K562 (cell line): ENCODE measurements around the gene BRCC3. TPM values are rescaled to one million over a fixed set of nuclear protein-coding genes. Genes with fewer than 3 reads are reported as not detected.

Experiments
- ATAC-seq: fragments of 200-7000 bp; cut with Tn5 transposase; 3 replicates; pipeline ENCODE4 v1.9.1; 2020; ENCODE audit warnings: moderate library complexity
- BruUV-seq: library from RNA; stranded (reverse); fragments of 400-500 nt; replicated peaks from 2 replicates; lab custom pipeline; 2021; lab: Mats Ljungman, UMichigan
- CTCF ChIA-PET: fragments of 300-600 bp; formaldehyde crosslinking; extraction: SDS; loops from one replicate; lab custom pipeline; 2021; ENCODE audit warnings: low intra/inter-chr PET ratio; lab: Yijun Ruan, JAX
- POLR2A ChIA-PET: fragments of 300-600, 350-650 bp; sonication (Branson Sonifier 250); formaldehyde crosslinking; extraction: SDS; loops from one replicate; lab custom pipeline; 2021; ENCODE audit warnings: antibody characterized with exemption, inconsistent platforms; lab: Yijun Ruan, JAX
- DNase-seq, 4 experiments: peaks; one replicate each; pipeline versions ENCODE4 v3.0.0 to v3.0.0-alpha.2; 2011 to 2018; ENCODE audit warnings: low spot score in 3 of 4, mixed read lengths in 3 of 4; ENCODE audit errors: extremely low read depth in 1 of 4
- FAIRE-seq: peaks from 2 replicates; lab custom pipeline; 2011; peaks lifted over from hg19 to GRCh38; lab: Jason Lieb, UNC
- H2AFZ ChIP-seq: 2 replicates; pipeline ENCODE4 v1.6.0; 2011; ENCODE audit warnings: low read depth, low read length, control low read depth, inconsistent platforms
- H3K27ac ChIP-seq: fragments of 200-600 bp; 3 replicates; pipeline ENCODE4 v1.8.0; 2011; ENCODE audit warnings: low read depth, mild to moderate bottlenecking, control low read depth, inconsistent platforms, low read length, moderate library complexity, mixed read lengths; ENCODE audit errors: extremely low read depth
- H3K27me3 ChIP-seq, 2 experiments: fragments of 300-600 bp in 1 of 2; 2 replicates in 1 of 2; 3 replicates in 1 of 2; pipeline versions ENCODE4 v1.6.0 to v1.8.0; 2011; ENCODE audit warnings: inconsistent platforms in 2 of 2, low read length in 2 of 2, mild to moderate bottlenecking in 1 of 2, mixed read lengths in 1 of 2, moderate library complexity in 1 of 2; ENCODE audit not compliant: control insufficient read depth in 2 of 2, insufficient read depth in 2 of 2
- H3K36me3 ChIP-seq: fragments of 300-600 bp; 3 replicates; pipeline ENCODE4 v1.8.0; 2011; ENCODE audit warnings: mild to moderate bottlenecking, low read length, inconsistent platforms; ENCODE audit not compliant: control insufficient read depth, insufficient read depth
- H3K4me1 ChIP-seq, 2 experiments: fragments of 200-600 bp in 1 of 2; replicated peaks in 1 of 2; 2 replicates in 1 of 2; 3 replicates in 1 of 2; pipeline versions ENCODE4 v1.5.1 to v1.8.0; 2011; ENCODE audit warnings: inconsistent platforms in 2 of 2, low read length in 2 of 2, mild to moderate bottlenecking in 1 of 2, mixed read lengths in 1 of 2, moderate library complexity in 1 of 2; ENCODE audit not compliant: control insufficient read depth in 2 of 2, insufficient read depth in 2 of 2
- H3K4me2 ChIP-seq: 2 replicates; pipeline ENCODE4 v1.6.1; 2011; ENCODE audit warnings: low read length, control low read depth, inconsistent platforms, mixed read lengths; ENCODE audit not compliant: insufficient read depth
- H3K4me3 ChIP-seq: fragments of 200-600 bp; sonication (generic), shearing (Covaris generic); 2 replicates; pipeline ENCODE4 v1.5.1; 2016; ENCODE audit warnings: control low read depth, inconsistent platforms
- H3K79me2 ChIP-seq: fragments of 200-600 bp; 3 replicates; pipeline ENCODE4 v1.8.0; 2011; ENCODE audit warnings: low read length, inconsistent platforms; ENCODE audit not compliant: control insufficient read depth, insufficient read depth
- H3K9ac ChIP-seq, 2 experiments: 2 replicates each; pipeline versions ENCODE4 v1.6.0 to v1.6.1; 2011; ENCODE audit warnings: low read depth in 2 of 2, low read length in 2 of 2, control low read depth in 1 of 2, inconsistent platforms in 1 of 2, mild to moderate bottlenecking in 1 of 2, mixed read lengths in 1 of 2; ENCODE audit not compliant: insufficient read depth in 1 of 2
- H3K9me1 ChIP-seq: one replicate; pipeline ENCODE4 v1.6.0; 2011; ENCODE audit warnings: inconsistent platforms, mild to moderate bottlenecking, low read length, moderate library complexity; ENCODE audit not compliant: control insufficient read depth, insufficient read depth
- H3K9me3 ChIP-seq: replicated peaks from 2 replicates; pipeline ENCODE4 v1.5.1; 2011; ENCODE audit warnings: low read depth, low read length, inconsistent platforms; ENCODE audit not compliant: control insufficient read depth, insufficient read depth
- H4K20me1 ChIP-seq: replicated peaks from 2 replicates; pipeline ENCODE4 v1.6.1; 2011; ENCODE audit warnings: low read length, inconsistent platforms, mixed read lengths; ENCODE audit not compliant: control insufficient read depth, insufficient read depth
- CTCF ChIP-seq, 3 experiments: IDR thresholded peaks in 2 of 3; conservative IDR thresholded peaks in 1 of 3; 2 replicates each; pipeline ENCODE4 v1.5.1; 2011 to 2012; ENCODE audit warnings: low read length in 3 of 3, mild to moderate bottlenecking in 3 of 3, control low read depth in 2 of 3, improper control_type of control experiment in 1 of 3, inconsistent platforms in 1 of 3, low read depth in 1 of 3, mixed read lengths in 1 of 3, moderate library complexity in 1 of 3; ENCODE audit not compliant: insufficient read depth in 2 of 3
- CTCFL ChIP-seq: IDR thresholded peaks from 2 replicates; pipeline ENCODE4 v1.6.1; 2011; ENCODE audit warnings: borderline replicate concordance, low read depth, mild to moderate bottlenecking, moderate library complexity, low read length; ENCODE audit not compliant: insufficient read depth, poor library complexity, severe bottlenecking
- KLF13 ChIP-seq: fragments of 450-650 bp; IDR thresholded peaks from 2 replicates; pipeline ENCODE4 v1.6.1; 2016; ENCODE audit warnings: missing genetic modification characterization, low read depth, mild to moderate bottlenecking, missing compliant biosample characterization, moderate library complexity, borderline replicate concordance
- KLF16 ChIP-seq: IDR thresholded peaks from 2 replicates; pipeline ENCODE4 v1.6.1; 2016; ENCODE audit warnings: antibody characterized with exemption
- KLF6 ChIP-seq: fragments of 250-450 bp; sonication (Bioruptor Pico); IDR thresholded peaks from 2 replicates; pipeline ENCODE4 v1.4.0; 2020; ENCODE audit warnings: mild to moderate bottlenecking, moderate library complexity, borderline replicate concordance
- MBD2 ChIP-seq: sonication (generic); IDR thresholded peaks from 2 replicates; pipeline ENCODE4 v1.6.1; 2016; ENCODE audit warnings: low read depth, borderline replicate concordance
- PTTG1 ChIP-seq: fragments of 450-650 bp; IDR thresholded peaks from 2 replicates; pipeline ENCODE4 v1.6.1; 2016; ENCODE audit warnings: low read depth, mild to moderate bottlenecking, missing genetic modification characterization, missing compliant biosample characterization
- SMC3 ChIP-seq: conservative IDR thresholded peaks from 2 replicates; pipeline ENCODE4 v1.6.1; 2011; ENCODE audit warnings: low read depth, low read length, improper control_type of control experiment; ENCODE audit not compliant: insufficient read depth
- SNRNP70 ChIP-seq: fragments of 200-400 bp; formaldehyde crosslinking; optimal IDR thresholded peaks from 2 replicates; pipeline ENCODE3; 2017; ENCODE audit warnings: low read depth, low read length
- STAT6 ChIP-seq: sonication (generic); formaldehyde crosslinking; IDR thresholded peaks from 2 replicates; pipeline ENCODE4 v1.8.1; 2023; ENCODE audit warnings: mild to moderate bottlenecking, missing genetic modification reagents
- SUPT5H ChIP-seq: fragments of 450-650 bp; IDR thresholded peaks from 2 replicates; pipeline ENCODE4 v1.6.1; 2016
- ZHX1 ChIP-seq: fragments of 150-350 bp; conservative IDR thresholded peaks from 2 replicates; pipeline ENCODE4 v1.6.1; 2014; ENCODE audit warnings: low read length
- WGBS: fragments of 100-300 bp; shearing (Covaris generic); methylation state at CpG from one replicate; pipeline ENCODE4 v1.1.6; 2016; ENCODE audit warnings: low coverage, mixed read lengths; ENCODE audit not compliant: insufficient coverage; ENCODE audit errors: missing lambda C conversion rate; 5-methylcytosine and 5-hydroxymethylcytosine counted together
- in situ Hi-C: fragments of 300-500 bp; cut with MboI; formaldehyde crosslinking; loops from 4 replicates; pipeline ENCODE4 v1.15.0; 2018; ENCODE audit warnings: inconsistent platforms, mixed read lengths
- intact Hi-C: fragments of 100-400 bp; cut with micrococcal nuclease; formaldehyde crosslinking; loops from 2 replicates; pipeline ENCODE4 v1.14.2; 2022
- polyA plus RNA-seq, 8 experiments: library from polyadenylated mRNA; depleted of rRNA in 4 of 8; stranded (reverse) in 5 of 8; unstranded in 3 of 8; fragments of >200 nt; fragmentation: Nextera tagmentation in 2 of 8; fragmentation: Illumina TruSeq in 1 of 8; extraction: Ambion mirVana in 2 of 8; extraction: Trizol in 1 of 8; gene quantifications; 2 replicates each; pipeline versions ENCODE4 v1.2.1 to v1.2.3, GENCODE V29; 2011 to 2014; ENCODE audit warnings: inconsistent platforms in 1 of 8, missing spikeins in 1 of 8
- total RNA-seq, 7 experiments: library from RNA; depleted of rRNA in 6 of 7; stranded (reverse); fragments of >200 nt in 6 of 7; fragmentation: Illumina TruSeq in 2 of 7; extraction: Trizol in 2 of 7; gene quantifications; 2 replicates each; pipeline versions ENCODE4 v1.2.1 to v1.2.3, GENCODE V29; 2011 to 2021; ENCODE audit warnings: low replicate concordance in 1 of 7

BRCC3 gene
- total and polyA plus RNA-seq, 9 of the 15 experiments (the other 6 are each of a cell fraction or from before 2014, with no cell fraction given) = 9.6 to 44.8 (median 26.7) TPM

- 50% methylated on average over 4 of the region's 4 CpGs for WGBS
- FAIRE-seq (peak; percentile 69), DNase-seq (peak; percentile 26 to 47 (median 30)), ATAC-seq (peak; percentile 84)
- Histone ChIP-seq H3K9me3 (no peaks in the 10 kb centered on the region), H2AFZ (no peak overlapping the region), H3K36me3 (peaks cover 41% of the 10 kb centered on the region), H3K9me1 (no peaks in the 10 kb centered on the region), H3K4me2 (no peak overlapping the region), H3K4me3 (no peak overlapping the region), H3K27ac (no peak overlapping the region), H3K9ac (no peak overlapping the region), H3K4me1 (no peaks in the 10 kb centered on the region), H3K79me2 (no peaks in the 10 kb centered on the region), H3K27me3 (no peaks in the 10 kb centered on the region), H4K20me1 (no peaks in the 10 kb centered on the region)
- intact Hi-C loops (loop anchor here (2.0 kb wide), 1 partner anchor 84 kb away; no protein-coding TSS in a partner anchor), in situ Hi-C loops (no loop called here)
- no TSS peak for BruUV-seq
- POLR2A ChIA-PET = no interaction called here
- CTCF ChIA-PET = no interaction called here
- no peak for TF ChIP-seq PTTG1 (tag)
- no peak for TF ChIP-seq KLF13 (tag)
- no peak for TF ChIP-seq ZHX1
- TF ChIP-seq SMC3 = peak; percentile 32; the same call in 1 of the 2 replicates
- no peak for TF ChIP-seq KLF6 (CRISPR knock-in tag)
- TF ChIP-seq MBD2 = no peak
- no peak for TF ChIP-seq KLF16
- peak; percentile 7 for TF ChIP-seq CTCFL
- TF ChIP-seq SNRNP70 = no peak
- TF ChIP-seq CTCF (IDR thresholded peaks at IDR 0.05 in 2 of 3, conservative IDR thresholded peaks at IDR 0.05 in 1 of 3; ENCODE audit: insufficient read depth in 2 of 3, low read depth in 1 of 3, low read length in 3 of 3) = peak; percentile 54 to 61 (median 56)
- TF ChIP-seq SUPT5H = no peak
- no peak for TF ChIP-seq STAT6 (CRISPR knock-in tag)
Measured at GRCh38 chrX:155094468-155095061, 23.3 kb downstream of the BRCC3 start.
